ENCODE results near the gene PEAK1.

PEAK1 gene

GRCh38 chr15:77419836-77420609 is at the start of gene PEAK1:
TSS of gene PEAK1 (minus strand) at chr15:77420104. CDS start at chr15:77181926, 238,178 bp downstream.
- peak; percentile 98 to 99 for DNase-seq (ENCODE audit: low read depth in 2 of 2)

- no peak for DNase-seq (ENCODE audit: low read depth in 2 of 2)
Measured at GRCh38 chr15:77468896-77469295, 49.0 kb upstream of the PEAK1 start.

- DNase-seq (ENCODE audit: low read depth in 2 of 2): no peak
Measured at GRCh38 chr15:77466521-77466920, 46.6 kb upstream of the PEAK1 start.

- no peak for DNase-seq (ENCODE audit: low read depth in 2 of 2)
Measured at GRCh38 chr15:77464129-77464865, 44.4 kb upstream of the PEAK1 start.

GRCh38 chr15:77461486-77461885 is 41.6 kb upstream of the PEAK1 start:
- no peak for DNase-seq (ENCODE audit: low read depth in 2 of 2)

- no peak for DNase-seq (ENCODE audit: low read depth in 2 of 2)
Measured at GRCh38 chr15:77459031-77459430, 39.1 kb upstream of the PEAK1 start.

- DNase-seq (ENCODE audit: low read depth in 2 of 2): no peak
Measured at GRCh38 chr15:77457905-77458265, 38.0 kb upstream of the PEAK1 start.

GRCh38 chr15:77457191-77457904 is 37.4 kb upstream of the PEAK1 start:
- DNase-seq (ENCODE audit: low read depth in 2 of 2): no peak

GRCh38 chr15:77456746-77457145 is 36.8 kb upstream of the PEAK1 start:
- no peak for DNase-seq (ENCODE audit: low read depth in 2 of 2)

- no peak for DNase-seq (ENCODE audit: low read depth in 2 of 2)
Measured at GRCh38 chr15:77455696-77456321, 35.9 kb upstream of the PEAK1 start.

- DNase-seq (ENCODE audit: low read depth in 2 of 2): no peak
Measured at GRCh38 chr15:77454951-77455350, 35.0 kb upstream of the PEAK1 start.

- no peak for DNase-seq (ENCODE audit: low read depth in 2 of 2)
Measured at GRCh38 chr15:77454265-77454664, 34.4 kb upstream of the PEAK1 start.

GRCh38 chr15:77446840-77447390 is 27.0 kb upstream of the PEAK1 start:
- no peak for DNase-seq (ENCODE audit: low read depth in 2 of 2)

- no peak for DNase-seq (ENCODE audit: low read depth in 2 of 2)
Measured at GRCh38 chr15:77440378-77440999, 20.6 kb upstream of the PEAK1 start.

- no peak for DNase-seq (ENCODE audit: low read depth in 2 of 2)
Measured at GRCh38 chr15:77437264-77437663, 17.4 kb upstream of the PEAK1 start.

- DNase-seq (ENCODE audit: low read depth in 2 of 2): no peak
Measured at GRCh38 chr15:77436822-77437221, 16.9 kb upstream of the PEAK1 start.

- no peak for DNase-seq (ENCODE audit: low read depth in 2 of 2)
Measured at GRCh38 chr15:77430652-77431051, 10.7 kb upstream of the PEAK1 start.

GRCh38 chr15:77430213-77430612 is 10.3 kb upstream of the PEAK1 start:
- no peak for DNase-seq (ENCODE audit: low read depth in 2 of 2)

- no peak for DNase-seq (ENCODE audit: low read depth in 2 of 2)
Measured at GRCh38 chr15:77426871-77427270, 7.0 kb upstream of the PEAK1 start.

- DNase-seq (ENCODE audit: low read depth in 2 of 2): no peak
Measured at GRCh38 chr15:77426377-77426776, 6.5 kb upstream of the PEAK1 start.

GRCh38 chr15:77425104-77425503 is 5.2 kb upstream of the PEAK1 start:
- no peak for DNase-seq (ENCODE audit: low read depth in 2 of 2)

- no peak for DNase-seq (ENCODE audit: low read depth in 2 of 2)
Measured at GRCh38 chr15:77421370-77421700, 1.4 kb upstream of the PEAK1 start.

All from stimulated activated CD4-positive, alpha-beta T cell treated with anti-CD3 and anti-CD28 coated beads, Interleukin-15, amount 100 ng/mL, for 48 hours (primary cell).